GM19023 (cell line): ENCODE measurements around the gene ARHGEF6.

Experiments used
- ATAC-seq: cut with Tn5 transposase; IDR thresholded peaks from one replicate; pipeline ENCODE4 v1.9.1; 2021; ENCODE audit warnings: mild to moderate bottlenecking, moderate library complexity; ENCODE audit not compliant: unreplicated experiment

The ARHGEF6 gene

DNA sequence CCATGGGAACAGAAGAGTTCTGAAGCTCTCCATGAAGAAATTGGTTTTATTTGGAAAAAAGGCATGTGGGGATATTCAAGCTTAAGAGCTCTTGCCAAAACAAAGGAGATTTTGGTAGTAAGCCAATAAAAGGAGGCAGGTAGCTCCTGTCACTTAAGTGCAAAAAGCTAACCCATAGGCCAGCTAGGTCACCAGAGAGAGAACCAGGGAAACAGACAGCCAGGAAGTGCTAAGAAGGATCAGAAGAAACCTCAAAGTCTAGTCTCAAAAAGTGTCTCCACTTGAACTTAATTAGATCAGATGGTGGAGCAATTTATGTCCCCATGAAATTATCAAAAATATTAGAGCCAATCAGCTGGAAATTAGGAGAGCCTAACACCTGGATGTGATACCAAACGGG lies 83.6 kb downstream of the ARHGEF6 start:
- ATAC-seq = no peak

DNA sequence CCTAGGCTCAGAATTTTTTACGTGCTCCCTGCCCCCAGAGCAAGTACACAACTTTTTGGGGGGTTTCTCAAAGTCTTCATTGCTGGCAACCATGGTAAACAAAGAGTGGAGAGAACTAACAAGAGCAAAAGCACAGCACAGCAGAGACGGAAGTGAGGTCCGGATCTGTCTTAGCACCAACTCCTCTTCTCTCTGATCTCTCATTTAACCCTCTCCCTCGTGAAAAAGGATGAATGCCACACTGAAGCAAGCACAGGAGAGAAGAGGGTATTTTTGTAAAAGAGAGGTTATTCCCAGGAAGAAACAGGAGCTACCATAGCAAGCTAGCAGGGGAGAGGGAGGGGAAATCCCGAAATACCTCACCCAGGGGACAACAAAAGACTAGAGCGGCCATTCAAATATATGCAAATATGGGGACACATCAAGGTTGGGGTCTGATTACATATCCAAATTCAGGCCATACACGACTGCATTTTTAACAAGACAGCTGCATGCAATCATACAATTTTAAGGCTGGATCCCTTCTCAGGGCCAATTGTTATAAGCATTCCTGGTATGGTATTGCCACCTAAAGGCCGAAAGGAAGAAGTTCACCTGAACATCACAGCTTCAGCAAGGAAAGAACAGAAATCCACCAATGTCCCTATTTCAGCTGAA lies 86.2 kb downstream of the ARHGEF6 start:
- ATAC-seq = peak; percentile 67

DNA sequence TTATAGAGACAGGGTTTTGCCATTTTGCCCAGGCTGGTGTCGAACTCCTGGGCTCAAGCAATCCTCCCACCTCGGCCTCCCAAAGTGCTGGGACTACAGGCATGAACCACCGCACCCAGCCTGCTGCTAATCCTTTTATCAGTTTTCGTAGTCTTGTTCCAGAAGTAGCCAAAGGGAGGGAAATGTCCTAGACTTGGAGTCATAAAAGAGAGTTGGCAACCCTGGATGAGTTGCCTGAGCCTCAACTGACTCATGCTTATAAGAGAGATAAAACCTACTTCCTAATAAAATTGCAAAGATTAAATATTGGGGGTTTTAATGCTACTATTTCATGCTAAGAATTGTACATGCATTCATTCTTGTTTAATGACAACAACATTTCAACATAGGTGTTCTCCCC lies 88.5 kb downstream of the ARHGEF6 start:
- ATAC-seq = no peak

DNA sequence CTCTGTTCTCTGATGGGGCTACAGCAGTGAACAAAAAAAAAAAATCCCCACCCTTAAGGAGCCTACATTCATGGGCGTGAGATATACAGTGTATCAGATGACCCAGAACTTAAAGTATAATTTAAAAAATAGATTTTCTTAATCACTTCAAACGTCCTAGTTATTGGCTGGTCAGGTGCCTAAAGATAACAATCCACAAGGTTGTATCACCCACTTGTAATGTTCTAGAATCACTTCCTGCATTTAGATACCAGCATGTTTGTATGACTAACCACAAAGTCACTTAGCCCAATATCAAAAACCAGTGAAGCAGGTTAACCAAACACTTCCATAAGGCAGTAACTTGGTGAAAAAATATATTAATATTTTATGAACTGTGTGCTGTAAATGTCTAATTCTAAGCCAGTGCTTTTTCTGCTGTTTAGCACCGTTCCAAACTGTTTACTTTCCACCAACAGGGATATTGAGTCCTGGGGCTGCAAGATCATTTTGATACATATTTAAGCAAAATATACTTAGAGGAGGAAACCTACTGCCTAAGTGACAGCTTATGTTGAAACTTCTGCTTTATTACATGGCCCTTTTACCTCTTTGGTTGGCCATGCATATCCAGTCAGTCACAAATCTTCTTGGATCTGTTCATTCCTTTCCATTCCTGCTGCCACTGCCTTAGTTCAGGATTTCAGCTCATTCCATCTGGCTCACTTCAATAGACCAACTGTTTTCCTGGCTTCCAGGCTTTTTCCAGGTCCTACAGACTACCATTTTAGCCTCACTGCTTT lies 89.5 kb downstream of the ARHGEF6 start:
- no peak for ATAC-seq

DNA sequence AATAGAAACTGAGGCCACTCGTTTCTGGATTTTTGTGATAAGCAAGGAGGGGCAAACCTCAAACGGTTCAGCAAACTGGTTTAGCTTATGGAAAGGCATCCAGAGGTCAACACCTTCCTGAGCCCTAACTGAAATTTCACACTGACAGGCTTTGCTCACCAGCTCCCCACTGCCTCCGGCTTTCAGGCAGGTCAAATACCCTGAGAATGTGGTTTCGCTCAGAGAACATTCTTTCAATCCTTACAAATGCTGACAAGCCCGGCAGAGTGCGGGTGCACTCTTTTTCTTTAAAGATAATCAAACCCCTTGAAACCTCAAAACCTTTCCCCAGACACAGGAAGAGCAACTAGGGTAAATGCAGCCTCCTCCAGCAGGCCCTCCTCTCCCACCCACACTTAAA lies 91.3 kb downstream of the ARHGEF6 start:
- no peak for ATAC-seq

DNA sequence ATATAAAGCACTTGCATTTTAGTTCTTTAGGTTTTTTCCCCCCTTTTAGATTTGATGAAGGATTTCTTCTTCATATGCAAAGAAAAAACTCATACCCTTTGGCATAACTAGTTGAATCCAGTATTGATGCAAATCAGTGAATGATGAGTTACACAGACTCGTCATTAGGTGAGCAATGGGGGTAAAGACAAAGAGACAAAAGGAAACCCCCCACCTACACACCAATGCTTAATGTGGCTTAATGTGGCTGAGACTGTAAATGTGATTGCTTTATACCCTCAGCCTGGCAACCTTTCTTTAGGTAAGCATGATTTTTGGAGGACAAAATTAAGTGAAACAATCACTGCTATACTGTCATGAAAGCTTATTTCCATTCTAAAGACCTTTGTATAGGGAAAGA lies 93.3 kb downstream of the ARHGEF6 start:
- no peak for ATAC-seq

DNA sequence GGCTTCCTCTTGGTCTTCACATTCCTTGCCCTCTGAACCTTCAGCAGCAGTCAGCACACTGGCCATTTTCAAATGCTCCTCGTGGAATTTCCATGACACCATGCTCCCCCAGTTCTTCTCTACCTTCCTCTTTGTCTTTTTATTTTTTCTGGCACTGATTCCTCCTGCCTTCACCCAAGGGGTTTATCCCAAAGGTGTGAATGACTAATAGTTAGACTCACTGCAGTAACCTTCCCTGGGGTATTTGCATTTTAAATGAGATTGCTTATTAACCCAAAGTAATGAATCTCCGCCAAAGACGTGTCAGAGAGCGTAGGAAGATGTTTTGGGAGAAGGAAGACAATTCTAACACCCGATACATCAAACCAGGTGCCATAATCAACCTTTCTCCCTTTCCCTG lies 96.6 kb downstream of the ARHGEF6 start:
- no peak for ATAC-seq

DNA sequence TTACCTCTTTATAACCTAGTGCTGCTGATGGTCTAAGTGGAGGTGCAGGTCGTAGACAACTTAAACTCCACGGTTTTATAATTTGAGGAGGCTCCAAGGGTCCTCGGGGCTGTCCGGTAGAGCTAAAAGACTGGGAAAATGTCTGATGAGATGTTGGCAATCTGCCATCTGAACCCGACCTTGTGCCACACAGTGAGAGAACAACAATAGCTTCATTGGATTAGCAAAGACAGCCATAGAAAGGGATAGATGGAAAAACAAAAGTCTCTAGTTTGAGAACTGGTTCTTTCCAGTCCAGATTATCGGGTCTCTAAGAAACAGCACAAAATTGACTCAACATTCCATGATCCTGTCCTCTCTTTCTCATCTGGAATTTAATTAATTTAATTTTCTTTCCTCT lies 101.2 kb downstream of the ARHGEF6 start:
- ATAC-seq = no peak

DNA sequence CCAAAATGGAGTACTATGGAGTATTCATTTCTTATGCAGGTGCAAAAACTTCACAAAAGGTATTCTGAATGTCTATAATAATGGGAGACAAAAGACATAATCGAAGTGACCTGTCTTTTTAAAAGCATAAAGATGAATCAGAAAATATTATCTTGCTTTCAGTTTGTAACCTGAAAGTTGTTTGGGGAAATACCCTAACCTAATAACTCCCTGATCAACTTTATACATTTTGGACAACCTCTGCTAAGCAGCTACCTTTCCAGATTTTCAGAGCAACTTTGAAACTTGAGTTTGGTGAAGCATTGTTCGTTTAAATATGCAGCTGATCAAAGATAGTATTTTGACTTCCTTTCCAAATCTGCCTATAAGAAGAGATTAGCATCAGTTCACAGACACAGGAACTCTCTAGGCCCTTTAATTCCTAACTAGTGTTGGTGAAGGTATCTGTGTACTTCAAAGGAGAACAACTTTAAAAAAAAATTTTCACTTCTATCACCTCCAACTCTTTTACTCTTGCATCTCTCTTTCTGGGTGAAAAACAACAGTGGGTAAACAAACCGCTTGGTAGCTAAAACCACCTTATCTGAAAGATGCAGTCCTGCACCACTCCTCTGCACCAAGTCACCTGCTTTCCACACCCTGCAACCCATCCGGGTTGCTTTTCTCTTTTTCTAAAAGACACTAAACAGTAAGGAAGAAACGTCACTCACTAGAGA lies 106.3 kb downstream of the ARHGEF6 start:
- ATAC-seq = peak; percentile 26

DNA sequence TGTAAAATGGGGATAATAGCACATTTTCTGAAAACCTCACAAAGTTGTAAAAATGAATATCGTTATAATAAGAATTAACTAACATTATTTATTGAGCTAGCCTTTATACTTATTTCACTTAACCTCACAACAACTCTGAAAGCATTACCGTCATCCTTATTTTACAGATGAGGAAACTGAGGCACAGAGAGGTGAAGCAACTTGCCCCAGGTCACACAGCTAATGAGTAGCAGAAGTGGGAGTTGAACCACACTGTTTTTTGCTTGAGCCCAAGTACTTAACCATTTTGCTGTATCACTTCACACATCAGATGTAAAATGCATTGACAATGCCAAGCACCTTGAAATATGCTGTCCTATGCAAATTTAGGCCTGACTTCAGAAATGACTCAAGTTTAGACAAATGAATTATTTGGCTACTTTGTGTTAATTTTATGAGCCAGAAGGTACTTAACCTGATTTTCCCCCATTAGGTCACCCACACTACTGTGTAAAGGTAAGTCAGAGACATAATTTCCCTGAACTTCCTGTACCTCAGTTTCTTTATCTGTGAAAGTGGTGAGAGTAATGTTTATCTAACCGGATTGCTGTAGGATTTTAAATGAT lies 109.6 kb downstream of the ARHGEF6 start:
- ATAC-seq = no peak

DNA sequence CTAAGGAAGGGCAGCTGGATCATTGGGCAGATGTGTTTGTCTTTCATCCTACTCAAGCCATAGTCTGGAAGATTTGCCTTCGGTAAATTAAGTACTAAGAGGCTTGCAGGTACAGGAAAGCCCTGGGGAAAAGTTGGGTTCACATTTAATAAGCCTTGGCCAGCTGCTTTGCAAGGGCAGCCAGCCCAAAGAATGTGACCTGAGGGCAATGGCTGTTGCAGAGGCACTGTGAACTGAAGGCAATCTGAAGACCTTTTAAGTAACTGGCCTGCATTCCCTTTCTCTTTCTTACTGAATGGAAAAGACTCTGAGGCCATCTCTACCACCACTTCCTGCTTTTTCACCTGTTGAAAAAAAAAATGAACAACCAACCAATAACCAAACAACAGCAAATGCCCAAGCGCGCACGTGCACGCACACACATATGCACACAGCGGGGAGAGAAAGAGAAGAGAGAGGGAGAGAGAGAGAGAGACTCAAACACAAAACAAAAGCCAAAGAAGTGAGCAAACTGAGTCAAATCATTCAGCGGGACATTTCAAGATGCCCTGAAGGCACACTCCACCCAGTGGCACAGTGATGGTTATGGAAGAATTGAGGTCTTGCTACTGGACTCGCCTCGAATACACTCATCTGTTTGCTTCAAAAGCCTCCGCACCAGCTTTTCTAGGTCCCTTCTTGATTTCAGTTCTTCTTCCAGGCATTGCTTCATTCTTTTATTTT lies 113.1 kb downstream of the ARHGEF6 start:
- ATAC-seq = no peak

DNA sequence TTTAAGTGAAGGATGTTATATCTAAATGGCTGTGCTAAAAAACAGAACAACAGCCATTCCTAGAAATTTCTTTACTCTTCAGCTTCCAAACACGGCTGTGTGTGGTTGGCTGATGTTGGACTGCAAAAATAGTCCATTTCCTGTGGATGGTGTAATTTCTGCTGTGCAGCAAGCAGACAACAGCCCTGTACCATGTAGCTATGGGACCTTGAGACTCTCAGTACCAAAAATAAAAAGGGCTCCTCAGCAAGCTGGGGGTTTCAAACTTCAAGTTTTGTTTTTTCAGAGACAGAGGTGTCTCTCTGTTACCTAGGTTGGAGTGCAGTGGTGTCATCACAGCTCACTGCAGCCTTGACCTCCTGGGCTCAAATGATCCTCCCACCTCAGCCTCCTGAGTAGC lies 114.6 kb downstream of the ARHGEF6 start:
- ATAC-seq = peak; percentile 49

DNA sequence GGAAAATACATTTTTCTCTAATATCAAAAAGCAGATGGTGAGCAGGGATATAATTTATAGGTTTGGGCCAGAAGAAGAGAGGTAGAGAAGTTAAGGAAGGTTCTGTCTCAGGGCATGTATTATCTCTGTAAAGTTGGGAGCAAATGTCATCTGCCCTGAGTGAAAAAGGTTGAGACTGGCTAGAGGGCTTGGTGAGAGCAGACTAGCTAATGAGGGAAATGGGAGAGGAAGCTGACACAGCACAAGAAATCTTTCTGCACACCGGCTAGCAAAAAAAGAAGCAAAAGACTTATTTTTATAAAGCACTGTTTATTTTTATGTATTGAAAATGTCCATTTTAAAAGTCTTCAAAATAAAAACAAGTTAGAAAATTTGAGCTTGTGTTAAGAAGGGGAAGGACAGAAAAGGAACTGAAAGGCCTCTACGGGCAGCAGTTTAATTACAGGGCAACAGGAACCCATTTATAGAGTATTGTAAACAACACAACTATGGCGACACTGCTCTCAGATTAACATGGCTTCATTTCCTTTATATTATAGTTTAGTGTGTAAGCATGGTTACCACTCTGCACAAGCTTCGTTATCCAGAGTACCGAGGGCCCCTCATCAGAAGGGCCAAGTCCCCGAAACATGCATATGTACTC lies 115.4 kb downstream of the ARHGEF6 start:
- ATAC-seq = peak; percentile 50

DNA sequence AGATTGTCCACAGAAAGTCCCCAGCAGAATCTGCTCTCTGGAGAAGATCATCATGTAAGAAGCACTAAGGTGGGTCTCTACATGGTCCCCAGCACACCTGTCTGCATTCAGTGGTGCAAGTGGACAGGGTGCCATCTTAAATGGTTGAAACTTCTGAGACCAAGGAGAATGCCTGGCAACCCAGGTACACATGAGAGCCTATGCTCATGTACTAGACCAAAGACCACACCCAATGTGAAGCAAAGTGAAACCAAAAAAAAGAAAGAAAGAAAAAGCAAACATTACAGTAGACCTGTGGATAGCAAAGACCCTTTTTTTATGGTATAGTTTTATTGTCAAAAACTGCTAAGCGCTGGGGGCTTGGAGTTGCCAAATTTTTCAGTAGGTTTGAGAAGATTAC lies 117.8 kb downstream of the ARHGEF6 start:
- ATAC-seq = no peak

DNA sequence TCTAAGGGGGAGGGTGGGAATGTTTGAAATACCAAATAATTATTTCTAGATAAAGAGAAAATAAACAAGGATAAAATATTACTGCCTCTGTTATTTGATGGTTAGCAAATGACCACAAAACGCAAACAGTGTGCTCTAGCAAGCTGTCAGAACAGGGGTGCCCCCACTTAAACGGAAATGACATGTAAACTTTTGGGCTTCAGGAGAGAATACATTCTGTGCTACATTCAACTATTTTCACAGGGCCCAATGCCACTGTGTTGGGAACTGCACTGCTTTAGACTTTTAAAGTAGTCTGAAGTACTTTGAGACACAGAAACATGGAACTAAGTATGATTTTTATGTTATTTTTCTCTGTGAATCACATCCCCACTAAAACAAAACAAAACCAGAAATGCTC lies 118.6 kb downstream of the ARHGEF6 start:
- no peak for ATAC-seq

DNA sequence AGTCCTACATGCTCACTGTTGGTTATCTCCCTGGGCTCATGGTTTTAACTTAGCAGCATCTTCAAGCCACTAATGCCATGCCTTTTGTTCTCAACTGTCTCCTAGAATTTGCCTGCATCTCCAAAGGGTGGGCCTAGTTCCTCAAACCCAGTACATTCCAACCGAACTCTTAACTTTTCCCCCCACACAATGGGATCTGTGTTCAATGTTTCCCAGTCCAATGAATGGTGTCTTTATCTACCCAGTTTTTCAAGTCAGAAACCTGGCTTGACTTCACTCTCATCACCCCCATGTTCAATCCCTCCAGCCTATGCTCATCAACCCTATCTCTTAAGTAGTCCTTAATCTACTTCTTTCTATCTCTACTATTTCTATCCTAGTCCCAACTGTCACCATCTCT lies 119.8 kb downstream of the ARHGEF6 start:
- ATAC-seq = no peak

DNA sequence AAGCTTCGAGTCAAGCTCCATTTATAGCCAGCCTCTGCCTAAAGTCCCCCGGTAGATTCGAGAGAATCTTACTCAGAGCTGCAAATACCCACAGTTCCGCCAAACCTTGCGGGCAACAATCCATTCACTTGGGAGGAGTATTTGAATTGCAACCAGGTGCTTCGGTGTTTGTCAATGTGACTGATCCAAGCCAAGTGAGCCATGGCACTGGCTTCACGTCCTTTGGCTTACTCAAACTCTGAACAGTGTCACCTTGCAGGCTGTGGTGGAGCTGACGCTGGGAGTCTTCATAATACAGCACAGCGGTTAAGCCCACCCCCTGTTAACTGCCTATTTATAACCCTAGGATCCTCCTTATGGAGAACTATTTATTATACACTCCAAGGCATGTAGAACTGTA lies 121.6 kb downstream of the ARHGEF6 start:
- ATAC-seq = no peak

DNA sequence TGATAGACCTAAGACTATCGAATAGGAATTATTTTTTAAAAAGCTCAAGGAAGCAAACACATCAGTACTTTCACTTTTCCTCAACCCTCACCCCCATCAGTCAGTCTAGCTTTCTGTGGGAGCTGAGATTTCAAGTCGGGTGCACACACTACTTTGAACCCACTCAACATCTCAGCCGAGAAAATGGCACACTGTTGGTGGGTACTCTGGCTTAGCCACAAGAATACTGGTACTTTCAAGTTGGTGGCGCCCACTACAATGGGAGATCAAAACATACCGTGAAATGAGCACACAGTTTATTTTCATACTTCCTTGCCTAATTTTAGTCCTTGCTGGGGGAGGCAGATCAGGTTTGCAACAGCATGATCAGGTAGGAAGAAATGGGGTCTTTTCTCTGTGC lies 122.6 kb downstream of the ARHGEF6 start:
- ATAC-seq = no peak

DNA sequence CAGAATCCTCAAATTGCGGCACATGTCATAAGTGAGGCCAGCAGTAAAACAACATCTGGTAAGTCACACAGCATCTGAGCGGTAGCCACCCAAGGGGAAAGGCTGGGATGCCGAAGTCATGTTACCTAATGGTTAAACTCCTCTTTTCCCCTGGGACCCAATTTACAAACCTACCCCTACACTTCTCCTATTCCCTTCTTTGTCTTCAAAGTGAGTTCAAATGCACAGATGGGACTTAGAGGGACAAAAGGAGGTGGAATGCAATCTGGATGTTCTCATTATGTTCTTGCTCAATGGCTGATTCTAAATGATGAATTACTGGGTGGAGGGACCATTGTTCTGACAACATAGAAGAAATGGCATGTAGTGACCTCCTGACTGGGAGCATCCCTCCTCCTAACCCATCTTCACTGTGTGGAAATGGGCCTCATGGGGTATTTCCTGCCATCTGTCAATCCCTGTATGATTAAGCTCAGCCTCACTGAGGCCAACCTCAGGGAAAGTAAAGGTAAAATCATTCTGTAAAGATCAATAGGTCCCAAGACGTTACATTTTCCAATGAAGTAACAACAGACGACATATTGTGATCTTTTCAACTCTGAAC lies 124.3 kb downstream of the ARHGEF6 start:
- no peak for ATAC-seq
